HG03060 (cell line): ENCODE data around the gene RHEBL1.

ENCODE experiments used
- ATAC-seq: cut with Tn5 transposase; IDR thresholded peaks from one replicate; pipeline ENCODE4 v1.9.1; 2021; ENCODE audit warnings: low read depth, moderate number of reproducible peaks; ENCODE audit not compliant: unreplicated experiment

RHEBL1 gene

DNA sequence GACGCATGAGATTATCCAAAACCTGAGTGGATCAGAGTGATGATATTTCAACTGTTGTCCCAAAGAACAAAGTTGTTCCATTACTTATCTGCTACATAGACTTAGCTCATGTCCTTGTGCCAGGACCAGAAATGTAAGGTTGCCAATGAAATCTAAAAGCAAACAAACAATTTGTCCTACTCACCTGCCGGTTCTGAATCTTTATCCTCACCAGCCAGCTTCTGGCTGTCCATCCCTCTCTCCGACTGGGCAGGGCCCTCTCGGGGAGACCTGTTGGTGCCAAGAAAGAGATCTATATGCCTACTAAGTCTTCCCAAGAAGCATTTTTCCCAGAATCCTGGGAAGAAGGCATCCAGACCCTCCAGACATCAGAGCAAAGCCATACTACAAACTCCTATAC is 14.7 kb downstream of the RHEBL1 start:
- no peak for ATAC-seq

DNA sequence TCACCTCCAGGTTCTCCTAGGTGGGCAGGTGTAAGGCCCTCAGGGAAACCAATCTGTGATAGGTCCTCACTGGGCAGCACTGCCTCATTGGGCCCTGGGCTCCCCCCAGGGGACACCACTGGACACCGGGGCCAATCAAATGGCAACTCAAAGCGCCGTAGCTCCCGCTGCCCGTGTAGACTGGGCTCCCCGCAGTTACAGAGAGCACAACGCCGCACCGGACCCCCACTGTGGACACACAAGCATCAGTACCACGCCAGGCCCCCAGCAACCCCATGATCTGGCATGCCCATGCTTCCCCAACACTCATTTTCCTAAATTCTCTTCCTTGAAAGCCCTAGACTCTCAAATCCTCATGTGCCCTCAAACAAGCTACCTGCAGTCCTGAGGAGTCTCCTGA is 15.3 kb downstream of the RHEBL1 start:
- no peak for ATAC-seq

DNA sequence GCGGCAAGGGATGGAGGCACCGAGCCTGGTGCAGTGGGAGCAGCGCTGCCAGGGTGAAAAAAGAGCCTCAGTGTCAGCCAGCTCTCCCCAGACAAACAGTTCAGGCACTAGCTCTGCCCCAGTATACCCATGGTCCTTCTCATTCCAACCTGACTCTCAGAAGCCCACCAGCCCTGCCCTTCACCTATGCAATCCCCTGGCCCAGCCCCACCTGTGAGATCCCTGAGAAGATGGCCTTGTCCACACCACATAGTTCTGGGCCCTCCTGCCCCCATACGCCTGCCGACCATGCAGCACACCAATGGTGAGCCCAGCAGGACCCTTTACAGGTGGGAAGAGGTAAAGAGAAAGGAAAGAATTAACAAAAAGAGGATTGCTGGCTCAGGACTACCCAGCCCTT is 15.7 kb downstream of the RHEBL1 start:
- ATAC-seq = no peak

DNA sequence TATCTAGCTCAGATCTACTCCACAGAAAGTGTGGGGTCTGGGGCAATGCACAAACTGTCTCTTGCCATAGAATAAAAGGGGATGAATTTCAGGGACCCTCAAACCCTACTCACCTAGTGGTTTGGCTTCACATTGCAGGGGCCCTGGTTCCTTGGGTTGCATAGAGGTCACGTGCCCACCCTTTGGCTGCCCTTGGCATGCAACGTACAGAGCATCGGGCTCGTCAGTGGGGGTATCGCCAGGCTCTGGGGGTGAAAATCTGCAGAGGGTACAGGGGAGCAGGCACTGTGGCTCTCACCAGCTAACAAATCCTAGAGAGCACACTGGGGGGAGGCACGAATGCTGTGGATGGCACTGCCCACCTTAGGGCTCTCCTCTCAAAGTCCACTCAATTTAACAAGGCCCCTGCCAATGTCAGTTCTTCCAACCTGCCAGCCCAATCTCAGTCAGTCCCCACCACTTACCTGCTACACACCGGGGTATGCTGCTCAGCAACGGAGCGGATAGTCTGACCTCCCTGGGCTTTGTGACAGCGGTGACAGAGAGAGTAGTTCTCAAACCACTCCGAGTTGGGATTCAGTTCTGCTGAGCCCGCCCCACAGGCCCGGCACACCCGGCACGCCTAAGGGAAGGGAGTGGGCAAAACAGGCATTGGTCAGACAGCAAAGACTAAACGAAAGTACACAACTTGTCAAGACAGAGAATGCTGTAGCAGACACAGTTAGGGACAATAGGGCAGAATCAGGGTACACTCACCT is 17.1 kb downstream of the RHEBL1 start:
- ATAC-seq = no peak

DNA sequence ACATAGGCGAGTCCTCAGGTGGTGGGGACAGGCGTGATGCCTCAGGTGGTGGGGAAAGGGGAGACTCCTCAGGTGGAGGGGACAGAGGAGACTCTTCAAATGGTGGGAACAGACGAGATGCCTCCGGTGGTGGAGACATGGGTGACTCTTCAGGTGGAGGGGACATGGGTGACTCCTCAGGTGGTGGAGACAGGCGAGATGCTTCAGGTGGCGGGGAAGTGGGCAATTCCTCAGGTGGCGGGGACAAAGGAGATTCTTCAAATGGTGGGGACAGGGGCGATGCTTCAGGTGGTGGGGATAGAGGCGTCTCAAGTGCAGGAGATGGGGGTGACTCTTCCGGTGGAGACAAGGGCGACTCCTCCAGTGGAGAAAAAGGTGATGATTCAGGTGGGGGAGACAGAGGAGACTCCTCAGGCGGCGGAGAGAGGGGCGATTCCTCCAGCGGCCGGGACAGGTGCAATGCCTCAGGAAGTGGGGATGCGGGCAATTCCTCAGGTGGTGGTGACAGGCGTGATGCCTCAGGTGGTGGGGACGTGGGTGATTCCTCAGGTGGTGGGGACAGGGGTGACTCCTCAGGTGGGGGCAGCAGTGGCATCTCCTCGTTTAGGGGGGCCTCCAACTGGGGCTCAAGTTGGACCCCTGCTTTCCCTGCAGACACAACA is 17.9 kb downstream of the RHEBL1 start:
- ATAC-seq = no peak

DNA sequence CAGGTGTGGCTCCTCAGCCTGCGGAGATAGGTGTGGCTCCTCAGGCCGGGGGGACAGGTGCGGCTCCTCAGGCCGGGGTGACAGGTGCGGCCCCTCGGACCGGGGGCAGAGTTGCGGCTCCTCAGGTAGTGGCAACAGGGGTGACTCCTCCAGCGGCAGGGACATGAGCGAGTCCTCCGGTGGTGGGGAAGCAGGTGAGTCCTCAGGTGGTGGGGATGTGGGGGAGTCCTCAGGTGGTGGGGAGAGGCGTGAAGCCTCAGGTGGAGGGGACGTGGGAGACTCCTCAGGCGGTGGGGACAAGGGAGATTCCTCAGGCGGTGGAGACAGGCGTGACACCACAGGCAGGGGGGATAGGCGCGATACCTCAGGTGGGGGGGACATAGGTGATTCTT is 18.4 kb downstream of the RHEBL1 start:
- ATAC-seq = no peak

DNA sequence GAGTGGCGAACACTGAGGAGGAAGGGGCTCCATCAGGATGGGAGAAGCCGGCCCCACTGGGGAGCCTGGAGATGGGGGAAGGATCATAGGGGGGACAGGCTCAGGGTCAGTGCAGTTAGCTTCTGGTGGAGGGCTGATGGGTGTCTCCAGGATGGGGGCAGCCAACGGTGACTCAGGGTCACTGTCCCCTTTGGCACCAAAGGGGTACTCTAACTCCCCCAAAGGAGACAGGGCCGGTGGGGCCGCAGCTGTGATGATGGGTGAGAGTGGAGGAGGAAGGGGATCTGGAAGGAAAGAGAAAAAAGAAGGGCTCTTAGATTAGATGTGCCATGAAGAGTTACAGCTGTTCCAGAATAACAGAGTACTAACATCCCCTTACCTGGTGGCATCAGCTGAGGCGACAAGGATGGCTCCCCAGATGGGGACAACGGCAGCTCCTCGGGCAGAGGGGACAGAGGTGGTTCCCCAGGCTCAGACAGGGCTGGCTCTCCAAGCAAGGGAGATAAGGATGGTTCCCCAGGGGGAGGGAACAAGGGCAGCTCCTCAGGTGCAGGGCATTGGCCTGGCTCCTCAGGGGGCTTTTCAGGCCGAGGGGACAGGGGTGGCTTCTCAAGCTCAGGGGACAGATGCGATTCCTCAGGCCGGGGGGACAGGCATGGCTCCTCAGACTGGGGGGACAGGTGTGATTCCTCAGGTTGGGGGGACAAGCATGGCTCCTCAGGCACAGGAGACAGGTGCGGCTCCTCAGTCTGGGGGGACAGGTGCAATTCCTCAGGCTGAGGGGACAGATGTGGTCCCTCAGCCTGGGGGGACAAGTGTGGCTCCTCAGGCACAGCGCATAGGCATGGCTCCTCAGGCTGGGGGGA is 19.0 kb downstream of the RHEBL1 start:
- ATAC-seq = no peak

DNA sequence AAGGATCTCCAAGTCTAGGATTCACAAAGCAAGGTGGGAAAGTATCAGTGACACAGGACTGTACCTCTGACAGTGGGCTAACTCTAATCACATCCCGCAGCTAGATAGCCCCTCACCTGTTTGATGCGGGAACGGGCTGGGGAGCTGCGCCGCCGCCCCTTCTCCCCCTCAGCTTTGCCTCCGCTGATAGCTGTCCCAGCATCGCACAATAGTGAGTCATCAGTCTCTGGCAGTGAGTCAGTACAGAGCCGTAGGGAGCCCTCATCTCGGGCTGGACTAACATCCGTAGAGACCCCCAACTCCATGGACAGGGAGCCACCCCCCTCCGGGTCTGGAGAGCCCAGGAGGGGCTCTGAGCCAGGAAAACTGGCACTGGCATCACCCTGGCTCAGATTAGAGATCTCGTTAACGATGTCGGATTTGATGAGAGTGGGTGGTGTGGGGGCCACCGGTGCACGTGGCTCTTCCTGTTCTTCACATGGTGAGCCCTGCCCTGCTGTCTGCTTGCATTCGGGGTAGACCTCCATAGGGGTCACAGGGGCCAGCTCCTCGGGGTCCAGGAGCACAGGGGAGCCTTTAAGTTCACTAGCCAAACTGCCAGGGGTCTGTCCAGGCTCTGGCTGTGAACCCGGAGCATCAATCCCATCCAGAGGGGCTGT is 20.1 kb downstream of the RHEBL1 start:
- no peak for ATAC-seq

DNA sequence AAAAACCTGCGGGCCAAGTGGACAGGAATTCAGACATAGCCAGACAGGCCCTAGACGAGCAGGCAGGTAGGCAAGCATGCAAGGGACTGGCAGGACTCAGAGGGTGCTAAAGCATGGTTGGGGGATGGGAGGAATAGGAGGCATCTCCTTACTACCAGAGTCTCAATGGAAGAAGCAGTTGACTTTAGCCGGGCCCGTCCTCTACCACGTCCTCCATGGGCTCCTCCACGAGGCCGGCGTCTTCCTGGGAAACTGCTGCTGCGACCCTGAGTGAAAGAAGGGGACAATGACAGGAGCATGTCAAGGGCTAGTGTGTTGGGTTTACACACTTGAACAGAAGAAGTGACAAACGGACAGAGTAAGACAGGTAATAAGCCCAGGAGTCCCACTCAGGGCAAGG is 20.8 kb downstream of the RHEBL1 start:
- no peak for ATAC-seq

DNA sequence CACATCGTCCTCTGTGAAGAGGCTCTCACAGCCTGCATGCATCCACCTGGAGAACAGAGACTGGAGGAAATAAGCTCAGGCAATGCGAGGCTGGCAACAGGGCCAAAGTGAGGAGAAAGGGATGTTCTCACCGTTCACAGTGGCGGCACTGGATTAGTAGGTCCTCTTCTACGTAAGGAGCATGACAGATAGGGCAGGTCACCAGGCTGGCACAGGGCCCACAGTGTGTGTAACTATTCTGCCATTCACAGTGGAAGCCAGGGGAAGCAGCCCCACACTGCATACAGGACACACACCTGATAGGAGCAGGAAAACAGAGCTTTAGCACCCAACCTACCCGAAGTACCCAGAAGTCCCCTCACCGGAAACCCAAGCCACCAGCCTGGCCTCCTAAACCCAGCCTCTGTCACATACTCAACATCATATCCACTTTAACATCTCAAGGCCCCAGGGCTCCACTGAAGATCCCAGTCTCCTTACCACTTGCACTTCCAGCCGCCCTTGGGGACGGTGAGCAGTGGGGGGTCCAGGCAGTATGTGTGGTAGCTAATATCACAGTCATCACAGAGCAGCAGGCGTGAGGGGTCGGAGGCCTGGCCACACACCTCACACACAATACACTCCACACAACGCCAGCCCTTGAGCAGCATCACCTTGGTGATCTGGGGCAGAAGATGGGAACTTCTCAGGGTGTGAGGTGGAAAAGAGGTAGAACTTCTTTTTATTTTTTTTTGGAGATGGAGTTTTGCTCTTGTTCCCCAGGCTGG is 23.5 kb downstream of the RHEBL1 start:
- ATAC-seq = no peak

DNA sequence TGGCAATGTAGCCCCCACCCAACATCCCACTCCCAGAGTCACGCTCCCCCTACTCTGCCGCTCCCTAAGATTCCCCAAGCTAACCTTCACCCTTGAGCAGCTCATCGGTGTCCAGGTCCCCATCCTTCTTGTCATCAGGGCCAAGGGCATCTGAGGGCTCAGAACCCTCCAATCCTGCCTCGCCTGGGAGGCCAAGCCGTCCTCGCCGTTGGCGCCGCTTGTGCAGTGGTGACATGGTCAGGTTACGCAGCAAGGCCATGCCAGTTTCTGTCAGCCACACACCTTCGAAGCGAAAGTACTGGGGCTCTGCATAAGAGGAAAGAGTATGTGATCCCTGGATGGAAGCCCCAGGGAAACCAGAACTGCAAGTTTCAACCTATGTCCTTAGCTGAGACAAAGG is 25.1 kb downstream of the RHEBL1 start:
- no peak for ATAC-seq

DNA sequence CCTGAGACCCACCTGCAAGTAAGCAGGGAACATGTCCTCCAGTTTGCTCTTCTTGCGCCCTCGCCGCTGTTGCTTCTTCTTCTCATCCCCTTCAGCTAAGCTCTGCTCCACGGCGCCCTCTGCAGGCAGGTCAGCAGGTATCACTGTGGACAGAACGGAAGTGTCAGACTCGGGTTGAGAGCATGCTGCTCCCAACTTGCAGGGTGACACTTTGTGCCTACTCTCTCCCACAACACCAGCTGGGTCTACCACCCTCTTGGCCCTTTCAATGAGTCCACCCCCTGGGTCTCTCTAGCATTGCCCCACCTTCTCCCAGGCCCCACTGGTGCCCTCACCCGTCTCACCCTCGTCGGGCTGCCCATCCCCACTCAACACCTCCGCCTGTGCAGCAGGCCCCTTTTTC is 25.9 kb downstream of the RHEBL1 start:
- no peak for ATAC-seq

DNA sequence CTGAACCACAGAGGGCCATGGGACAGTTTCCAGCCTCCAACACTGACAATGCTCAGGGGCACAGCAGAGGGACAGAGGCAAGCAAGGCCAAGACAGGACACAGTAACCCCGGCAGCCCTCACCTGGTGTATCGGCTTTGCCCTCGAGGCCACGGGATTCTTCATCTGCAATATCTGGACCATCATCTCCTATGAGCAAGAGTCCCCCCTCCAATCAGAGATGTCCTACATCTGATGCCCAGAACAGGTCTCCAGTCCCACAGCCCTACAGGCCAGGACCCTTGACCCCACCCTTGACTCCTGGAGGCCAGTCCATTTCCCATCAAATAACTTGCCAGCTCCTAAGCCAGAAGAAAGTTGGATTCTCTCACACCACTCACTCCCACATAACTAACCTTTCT is 26.5 kb downstream of the RHEBL1 start:
- ATAC-seq = no peak

DNA sequence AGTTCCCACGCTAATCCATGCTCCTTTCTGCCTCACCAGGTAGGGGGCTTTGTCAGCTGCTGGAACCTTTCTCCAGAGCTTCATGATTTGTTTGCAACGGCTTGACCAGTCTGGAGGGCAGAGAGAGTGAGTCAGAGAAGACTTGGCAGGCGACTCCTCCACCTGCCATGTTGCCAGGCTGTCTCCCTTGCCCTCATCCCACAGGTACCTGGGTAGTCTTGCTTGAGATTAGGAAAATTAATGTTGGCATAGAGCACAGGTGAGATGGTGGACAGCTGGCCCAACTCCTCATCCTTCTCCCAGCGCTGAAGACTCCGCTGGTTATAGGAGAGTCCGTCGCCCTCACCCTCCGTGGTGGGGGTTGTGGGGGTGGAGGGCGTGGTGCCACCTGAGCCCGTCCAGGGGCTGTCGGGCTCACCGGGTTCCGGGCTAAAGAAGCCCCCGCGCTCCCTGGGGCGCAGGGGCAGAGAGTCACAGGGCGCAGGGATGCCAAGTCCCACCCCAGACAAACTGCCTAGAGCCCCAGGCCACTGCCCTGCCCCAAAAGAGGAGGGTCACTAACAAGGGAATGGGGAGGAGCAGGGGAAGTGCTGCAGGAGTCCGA is 27.8 kb downstream of the RHEBL1 start:
- ATAC-seq = no peak

DNA sequence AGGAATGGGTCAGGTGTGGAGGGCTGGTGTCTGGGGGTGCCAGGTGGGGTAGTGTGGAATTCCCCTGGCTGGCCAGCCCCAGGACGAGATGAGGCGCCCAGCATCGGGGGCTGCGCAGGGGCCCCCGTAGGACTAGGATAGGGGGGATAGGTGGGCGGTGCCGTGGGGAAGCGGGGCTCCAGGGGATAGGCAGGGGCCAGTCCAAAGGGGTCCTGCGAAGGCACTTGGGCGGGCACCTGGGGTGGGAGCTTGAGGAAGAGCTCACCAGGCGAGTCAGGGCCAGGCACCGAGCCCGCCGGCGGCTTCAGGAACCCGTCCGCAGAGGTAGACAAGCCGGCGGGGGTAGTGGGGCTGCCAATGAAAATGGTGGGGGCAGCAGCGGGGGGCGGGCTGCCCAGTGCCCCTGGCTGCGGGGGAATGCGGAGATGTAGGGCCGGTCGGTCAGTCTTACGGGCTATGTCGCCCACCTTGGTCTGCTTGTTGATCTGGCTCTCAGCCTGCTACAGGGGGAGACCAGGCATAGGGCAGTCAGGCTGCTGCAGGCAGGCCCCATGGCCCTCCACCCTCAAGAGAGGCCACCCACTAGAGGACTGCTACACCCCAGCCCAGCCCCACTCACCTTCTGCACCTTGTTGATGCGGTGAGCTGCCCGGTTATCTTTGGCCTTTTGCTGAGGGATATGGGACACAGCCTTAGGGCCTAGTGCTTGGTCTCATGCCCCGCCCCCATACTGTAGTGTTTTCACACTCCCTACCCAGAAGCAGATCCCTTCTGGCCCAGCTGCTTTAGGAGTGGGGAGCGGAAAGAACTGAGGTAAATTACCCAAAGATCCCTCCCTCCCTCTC is 28.5 kb downstream of the RHEBL1 start:
- ATAC-seq = no peak

DNA sequence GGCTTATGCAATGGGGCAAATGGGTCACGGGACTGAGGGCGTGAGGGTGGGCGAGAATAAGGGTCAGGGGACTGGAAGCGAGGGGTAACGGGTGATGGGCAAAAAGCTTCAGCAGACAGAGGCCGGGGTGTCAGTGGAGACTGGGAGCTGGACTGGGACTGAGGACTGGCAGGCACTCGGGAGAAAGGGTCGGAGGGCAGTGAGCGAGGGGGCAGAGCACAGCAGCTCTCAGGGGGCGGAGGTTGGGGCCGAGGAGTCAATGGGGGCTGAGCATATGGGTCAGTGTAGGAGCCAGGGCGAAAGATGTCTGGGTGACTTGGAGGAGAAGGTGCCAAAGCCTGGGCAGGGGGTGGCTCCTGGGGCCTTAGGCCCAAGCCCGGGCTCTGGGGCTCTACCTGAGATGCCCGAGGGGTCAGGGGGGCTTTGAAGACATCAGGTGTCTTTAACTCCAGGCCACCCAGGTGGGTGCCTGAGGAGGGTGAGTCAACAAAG is 29.4 kb downstream of the RHEBL1 start:
- ATAC-seq = no peak

DNA sequence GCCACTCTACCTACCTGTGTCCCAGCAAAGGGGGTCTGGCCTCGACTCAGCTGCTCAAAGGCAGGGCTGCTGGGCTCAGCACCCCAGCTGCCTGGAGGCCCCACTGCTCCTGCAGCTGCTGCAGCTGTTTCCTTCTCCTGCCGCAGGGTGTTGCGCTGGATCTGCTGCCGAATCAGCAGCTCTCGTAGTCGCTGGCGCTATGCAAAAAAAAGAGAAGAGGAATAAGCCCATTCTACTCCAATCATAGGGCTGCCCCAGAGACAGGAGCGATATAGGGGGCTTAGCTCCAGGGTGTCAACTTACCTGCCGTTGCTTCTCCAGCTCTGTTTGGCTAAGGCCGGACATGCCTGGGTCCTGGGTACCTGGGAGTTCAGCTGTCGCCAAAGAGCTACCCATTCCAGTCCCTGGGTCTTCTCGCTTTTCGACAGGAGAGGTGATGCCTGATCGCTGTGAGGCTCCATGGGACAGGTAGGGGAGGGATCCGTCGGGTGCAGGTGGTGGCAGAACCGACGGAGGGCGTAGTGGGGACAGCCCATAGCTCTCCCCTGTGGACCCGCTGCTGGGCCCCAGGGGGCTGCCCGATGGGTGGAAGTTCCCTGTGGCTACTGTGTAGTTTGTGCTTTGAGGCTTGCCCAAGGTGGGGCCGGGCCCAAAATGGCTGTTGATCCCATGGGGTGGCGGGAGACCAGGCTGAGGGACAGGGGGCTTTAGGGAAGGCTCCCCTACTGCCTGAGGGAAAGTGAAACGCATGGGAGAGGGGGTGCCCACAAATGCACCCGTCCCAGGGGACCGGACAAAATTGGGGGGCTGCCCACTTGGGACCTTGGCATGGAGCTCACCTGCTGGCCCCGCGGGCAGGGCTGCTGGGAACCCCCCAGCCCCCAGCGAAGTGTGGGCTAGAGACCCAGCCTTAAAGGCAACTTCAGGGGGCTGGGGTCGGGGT is 30.1 kb downstream of the RHEBL1 start:
- ATAC-seq = no peak
